HG02759 (cell line): ENCODE data around the gene WDR70.
"Not testable (repeated sequence)": the region's sequence is repeated elsewhere in the genome, so short reads cannot be mapped to it uniquely, and the experiment has no call there.

Experiments used
- ATAC-seq: cut with Tn5 transposase; IDR thresholded peaks from one replicate; pipeline ENCODE4 v1.9.1; 2021; ENCODE audit warnings: mild to moderate bottlenecking, moderate library complexity; ENCODE audit not compliant: unreplicated experiment

WDR70 gene

DNA sequence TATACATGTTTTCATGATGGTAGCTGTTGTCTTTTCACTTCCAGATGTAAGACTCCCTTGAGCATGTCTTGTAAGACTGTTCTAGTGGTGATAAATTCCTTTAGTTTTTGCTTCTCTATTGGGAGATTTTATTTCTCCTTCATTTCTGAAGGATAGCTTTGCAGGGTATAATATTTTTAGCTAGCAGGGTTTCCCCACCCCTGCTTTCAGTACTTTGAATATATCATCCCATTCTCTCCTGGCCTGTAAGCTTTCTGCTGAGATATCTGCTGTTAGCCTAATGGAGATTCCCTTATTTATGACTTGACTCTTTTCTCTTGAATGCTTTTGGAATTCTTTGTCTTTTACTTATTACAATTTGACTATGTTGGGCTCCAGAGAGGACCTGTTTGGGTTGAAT, 249.8 kb downstream of the WDR70 start:
- ATAC-seq, result no peak

DNA sequence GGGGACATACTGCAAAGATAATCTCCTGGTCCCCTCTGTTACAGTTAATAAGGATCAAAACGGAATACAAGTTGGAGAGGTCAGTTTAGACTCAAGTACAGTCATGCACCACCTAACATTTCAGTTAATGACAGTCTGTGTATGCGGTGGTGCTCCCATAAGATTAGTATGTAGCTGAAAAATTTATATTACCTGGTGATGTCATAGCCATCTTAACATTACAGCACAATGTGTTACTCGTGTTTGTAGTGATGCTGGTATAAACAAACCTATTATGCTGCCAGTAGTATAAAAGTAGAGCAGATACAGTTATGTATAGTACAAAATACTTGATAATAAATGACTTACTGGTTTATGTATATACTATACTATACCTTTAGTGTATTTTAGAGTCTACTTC, 252.8 kb downstream of the WDR70 start:
- no peak for ATAC-seq

GRCh38 chr5:37637165-37637845, 258.2 kb downstream of the WDR70 start:
- ATAC-seq, result no peak

- ATAC-seq, result no peak
Measured at GRCh38 chr5:37638897-37639296, 259.8 kb downstream of the WDR70 start.

GRCh38 chr5:37640088-37640487, 261.0 kb downstream of the WDR70 start:
- ATAC-seq, result no peak

- no peak for ATAC-seq
Measured at GRCh38 chr5:37641933-37642332, 262.8 kb downstream of the WDR70 start.

DNA sequence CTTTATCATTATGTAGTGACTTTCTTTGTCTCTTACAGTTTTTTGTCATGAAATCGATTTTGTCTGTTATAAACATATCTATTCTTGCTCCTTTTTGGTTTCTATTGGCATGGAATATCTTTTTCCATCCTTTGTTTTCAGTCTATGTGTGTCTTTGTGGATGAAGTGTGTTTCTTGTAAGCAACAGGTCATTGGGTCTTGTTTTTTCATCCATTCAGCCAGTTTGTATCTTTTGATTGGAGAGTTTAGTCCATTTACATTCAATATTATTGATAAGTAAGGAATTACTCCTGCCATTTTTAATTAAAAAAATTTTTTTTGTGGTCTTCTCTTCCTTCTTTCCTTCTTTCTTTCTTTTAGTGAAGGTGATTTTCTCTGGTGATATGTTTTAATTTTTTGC, 266.6 kb downstream of the WDR70 start:
- ATAC-seq, result no peak

- not testable (repeated sequence) for ATAC-seq
Measured at GRCh38 chr5:37654566-37654965, 275.4 kb downstream of the WDR70 start.

DNA sequence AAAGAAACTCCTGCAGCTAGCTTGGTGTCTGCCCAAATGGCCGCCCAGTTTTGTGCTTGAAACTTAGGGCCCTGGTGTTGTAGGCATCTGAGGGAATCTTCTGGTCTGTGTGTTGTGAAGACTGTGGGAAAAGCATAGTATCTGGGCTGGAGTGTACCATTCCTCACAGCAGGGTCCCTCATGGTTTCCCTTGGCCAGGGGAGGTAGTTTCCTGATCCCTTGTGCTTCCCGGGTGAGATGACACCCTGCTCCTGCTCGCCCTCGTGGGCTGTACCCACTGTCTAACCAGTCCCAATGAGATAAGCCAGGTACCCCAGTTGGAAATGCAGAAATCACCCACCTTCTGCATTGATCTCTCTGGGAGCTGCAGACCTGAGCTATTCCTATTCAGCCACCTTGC, 277.9 kb downstream of the WDR70 start:
- ATAC-seq, result no peak

GRCh38 chr5:37658440-37658839, 279.3 kb downstream of the WDR70 start:
- ATAC-seq, result peak; percentile 50

- no peak for ATAC-seq
Measured at GRCh38 chr5:37660319-37660718, 281.2 kb downstream of the WDR70 start.

- ATAC-seq, result no peak
Measured at GRCh38 chr5:37661227-37661920, 282.3 kb downstream of the WDR70 start.

DNA sequence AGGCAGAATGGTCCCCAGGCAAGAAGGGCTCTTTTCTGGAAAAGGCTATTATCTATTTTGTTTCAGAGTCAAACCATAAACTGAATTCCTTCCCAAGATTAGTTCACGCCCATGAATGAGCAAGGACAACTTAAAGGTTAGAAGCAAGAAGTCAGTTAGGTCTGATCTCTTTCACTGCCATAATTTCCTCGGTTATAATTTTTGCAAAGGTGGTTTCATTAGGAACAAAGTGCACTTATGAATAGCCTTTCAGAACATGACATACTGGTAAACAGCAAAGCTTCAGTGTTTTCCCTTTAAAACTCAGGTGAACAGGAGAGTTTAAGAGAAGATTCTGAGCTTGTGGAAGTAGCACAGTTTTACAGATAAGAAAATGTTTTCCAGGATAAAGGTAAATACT, 282.8 kb downstream of the WDR70 start:
- ATAC-seq, result no peak

DNA sequence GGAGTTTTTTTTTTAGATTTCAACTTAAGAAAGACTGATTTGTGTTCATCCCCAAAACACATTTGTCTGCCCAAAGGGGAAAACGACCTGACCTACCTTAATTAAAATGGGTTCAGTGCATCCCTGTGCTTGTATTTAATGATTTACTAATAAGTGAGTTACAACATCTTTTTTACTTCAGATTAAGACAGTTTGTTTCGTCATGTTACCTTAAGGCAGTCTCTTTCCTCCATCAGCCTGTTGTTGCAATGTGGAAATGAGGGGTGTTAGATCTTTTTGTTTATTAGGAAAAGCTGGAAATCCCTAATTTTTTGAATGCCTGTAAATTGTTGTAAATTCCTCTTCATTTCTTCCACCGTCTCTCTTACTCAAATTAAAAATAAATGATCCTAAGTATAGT, 283.2 kb downstream of the WDR70 start:
- no peak for ATAC-seq

DNA sequence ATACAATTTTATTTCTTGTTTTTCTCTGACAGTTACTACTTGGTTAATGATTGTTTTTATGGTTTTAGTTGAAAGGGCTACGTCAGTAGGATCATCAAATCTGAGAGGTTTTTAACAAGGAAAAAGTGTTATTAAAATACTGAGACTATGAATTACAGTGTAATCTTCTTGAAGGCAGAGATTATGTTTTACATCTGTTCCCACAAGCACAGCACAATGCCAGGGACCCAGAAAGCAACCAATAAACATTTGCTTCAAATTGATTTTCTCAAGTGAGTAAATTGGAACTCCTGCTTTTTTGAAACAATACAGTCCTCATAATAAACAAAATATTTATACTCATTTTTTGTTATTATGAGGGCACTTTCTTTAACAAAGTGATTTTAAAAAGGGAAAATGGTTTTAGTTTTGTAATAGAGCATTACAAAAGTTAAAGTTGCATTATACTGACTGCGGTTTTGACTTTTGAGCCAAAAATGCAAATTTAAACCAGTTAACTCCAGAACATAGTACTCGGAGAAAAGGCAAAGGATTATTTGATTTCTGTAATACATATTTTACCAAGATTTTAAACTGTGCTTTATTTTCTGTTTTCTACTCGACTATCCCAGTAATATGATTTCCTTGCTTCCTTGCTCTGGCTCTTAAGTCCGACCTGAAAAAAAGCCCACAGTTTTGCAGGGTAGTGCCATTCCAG, 283.8 kb downstream of the WDR70 start:
- no peak for ATAC-seq

- no peak for ATAC-seq
Measured at GRCh38 chr5:37663538-37663937, 284.4 kb downstream of the WDR70 start.

- ATAC-seq, result no peak
Measured at GRCh38 chr5:37664551-37664950, 285.4 kb downstream of the WDR70 start.

GRCh38 chr5:37665272-37665671, 286.2 kb downstream of the WDR70 start:
- ATAC-seq, result no peak

DNA sequence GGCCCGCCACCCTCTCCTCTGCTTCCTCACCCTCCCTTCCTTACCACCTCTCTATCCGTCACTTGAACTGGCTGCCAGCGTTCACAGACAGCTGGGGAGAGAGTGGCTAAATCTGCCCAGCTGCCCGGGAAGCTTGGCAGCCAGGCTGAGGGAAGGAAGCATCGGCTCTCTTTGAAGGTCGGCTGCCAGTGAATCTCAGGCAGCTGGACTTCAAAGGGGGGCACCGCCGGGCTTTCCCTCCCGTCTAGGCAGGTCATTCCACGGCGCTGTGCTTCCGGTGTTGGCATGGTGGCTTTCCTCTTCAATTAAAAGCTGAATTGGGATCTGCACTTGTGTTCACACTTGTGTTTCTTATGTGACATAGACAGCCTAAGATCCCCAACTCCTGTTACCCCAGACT, 286.8 kb downstream of the WDR70 start:
- ATAC-seq, result no peak

DNA sequence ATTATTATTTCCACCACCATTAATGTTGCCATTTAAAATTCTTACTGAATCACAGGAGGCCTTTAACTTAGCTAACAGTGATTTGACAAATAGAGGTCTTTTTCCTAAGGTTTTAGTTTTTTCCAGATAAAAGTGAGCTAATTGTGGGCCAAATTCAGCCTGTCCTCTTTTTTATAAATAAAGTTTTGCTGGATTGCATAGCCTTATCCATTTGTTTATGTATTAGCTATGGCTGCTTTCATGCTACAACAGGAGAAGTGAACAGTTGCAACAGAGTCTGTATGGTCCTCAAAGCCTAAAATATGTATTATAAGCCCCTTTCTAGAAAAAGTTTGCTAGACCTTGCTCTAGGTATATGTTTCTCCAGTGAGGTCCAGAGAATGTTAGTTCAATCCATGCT, 288.3 kb downstream of the WDR70 start:
- ATAC-seq, result no peak

DNA sequence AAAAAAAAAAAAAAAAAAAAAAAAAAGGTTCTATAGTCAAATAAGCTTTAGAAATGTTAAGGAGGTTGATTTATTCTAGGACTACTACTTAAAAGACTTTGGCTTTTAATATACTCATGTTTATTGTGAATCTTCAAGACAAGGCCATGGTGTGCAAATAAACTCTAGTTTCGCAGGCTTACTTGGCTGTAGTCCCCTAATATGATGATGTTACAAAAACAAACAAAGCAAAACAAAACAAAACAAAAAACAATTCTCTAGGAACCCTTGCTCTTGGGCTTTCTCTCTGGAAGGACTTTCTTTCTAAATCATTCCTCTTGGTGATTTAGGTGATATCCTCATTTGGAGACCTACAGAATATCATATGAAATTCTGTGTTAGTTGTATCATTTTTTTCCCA, 288.7 kb downstream of the WDR70 start:
- ATAC-seq, result no peak

- no peak for ATAC-seq
Measured at GRCh38 chr5:37668524-37669047, 289.5 kb downstream of the WDR70 start.
